T-helper 9 cell (primary cell): ENCODE data around the gene TMCC1.
"Not testable (repeated sequence)": the region's sequence is repeated elsewhere in the genome, so short reads cannot be mapped to it uniquely, and the experiment has no call there.

Experiments
- DNase-seq: peaks from one replicate; pipeline ENCODE4 v3.0.0-alpha.2; 2020

TMCC1 gene

DNA sequence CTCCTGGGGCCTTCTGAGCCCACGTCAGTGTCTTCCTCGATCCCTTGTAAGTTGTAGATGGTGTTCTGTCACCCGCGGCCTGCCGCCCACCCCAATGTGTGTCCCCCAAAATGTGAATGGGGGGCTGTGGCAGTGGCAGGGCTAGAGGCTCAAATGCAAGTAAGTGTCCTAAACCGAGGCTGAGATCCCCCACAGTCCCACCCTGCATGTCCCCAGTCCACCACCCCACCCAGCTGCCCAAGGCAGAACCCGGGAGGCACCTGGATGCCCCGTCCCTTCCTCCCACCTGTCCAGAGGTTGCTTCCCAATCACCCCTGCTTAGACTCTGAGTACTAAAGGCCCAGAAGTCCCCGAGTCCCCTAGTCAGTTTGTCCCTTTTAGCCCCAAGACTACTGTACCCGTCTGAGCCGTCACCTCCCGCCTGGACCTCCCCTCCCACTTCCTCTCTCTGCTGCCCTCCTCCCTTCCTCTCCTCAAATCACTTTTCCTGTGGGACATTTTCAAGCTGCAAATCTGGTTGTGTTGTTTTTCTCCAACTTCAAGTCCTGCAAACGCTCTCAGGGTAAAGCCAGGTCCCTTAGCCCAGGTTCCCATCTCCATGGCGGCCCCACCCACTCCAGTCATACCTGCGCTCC lies 275.2 kb downstream of the TMCC1 start:
- no peak for DNase-seq

DNA sequence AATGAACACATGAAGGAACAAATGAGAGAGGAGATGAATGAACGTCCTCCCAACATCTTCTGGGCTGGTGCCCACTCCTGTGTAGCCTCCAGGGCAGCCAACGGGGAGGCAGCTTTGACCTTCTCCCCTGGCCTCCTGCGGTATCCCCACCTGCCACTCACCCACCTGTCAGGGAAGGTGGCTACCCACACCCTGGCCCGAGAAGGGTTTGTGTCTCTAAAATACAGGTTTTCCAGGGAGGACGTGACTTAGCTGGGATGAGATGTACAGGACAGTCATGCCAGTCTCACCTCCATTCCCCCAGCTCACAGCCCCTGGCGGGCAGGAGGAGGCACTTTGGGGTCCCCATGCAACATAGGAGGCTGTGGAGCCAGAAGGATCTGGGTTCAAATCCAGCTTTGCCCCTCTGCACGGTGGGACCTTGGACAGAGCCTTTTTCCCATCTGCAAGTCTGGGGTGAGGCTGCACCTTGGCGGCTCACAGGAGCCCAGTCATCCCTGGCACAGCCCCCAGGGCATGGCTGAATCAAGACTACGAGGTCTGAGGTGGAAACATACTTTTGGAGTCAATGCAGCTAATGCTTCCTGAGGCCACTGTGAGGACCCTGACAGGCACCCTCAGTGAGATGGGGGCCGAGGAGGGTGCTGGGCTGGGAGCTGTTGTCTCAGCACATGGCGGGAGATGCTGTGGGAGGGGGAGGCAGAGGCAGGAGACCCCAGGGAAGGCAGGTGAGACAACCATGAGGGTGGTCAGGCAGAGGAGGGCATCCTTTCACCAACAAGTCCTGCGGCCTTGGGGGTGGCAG lies 275.9 kb downstream of the TMCC1 start:
- no peak for DNase-seq

DNA sequence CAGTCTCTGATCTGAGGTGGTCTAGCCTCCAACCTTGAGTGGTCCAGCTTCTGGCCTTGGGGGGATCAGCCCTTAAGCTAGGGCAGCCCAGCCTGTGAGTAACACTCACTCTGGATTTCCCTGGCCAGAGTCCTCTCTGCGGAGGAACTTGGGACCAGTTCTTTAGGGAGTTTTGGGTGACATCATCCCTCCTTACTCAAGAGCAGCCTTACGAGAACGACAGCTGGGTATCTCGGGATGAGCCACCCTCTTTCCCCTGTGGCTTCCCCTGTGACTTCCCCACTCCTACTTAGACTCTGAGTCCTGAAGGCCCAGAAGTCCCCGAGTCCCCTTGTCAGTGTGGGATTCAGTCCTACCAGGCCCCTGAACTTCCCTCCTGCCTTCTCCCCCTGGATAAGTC lies 276.8 kb downstream of the TMCC1 start:
- DNase-seq, result no peak

DNA sequence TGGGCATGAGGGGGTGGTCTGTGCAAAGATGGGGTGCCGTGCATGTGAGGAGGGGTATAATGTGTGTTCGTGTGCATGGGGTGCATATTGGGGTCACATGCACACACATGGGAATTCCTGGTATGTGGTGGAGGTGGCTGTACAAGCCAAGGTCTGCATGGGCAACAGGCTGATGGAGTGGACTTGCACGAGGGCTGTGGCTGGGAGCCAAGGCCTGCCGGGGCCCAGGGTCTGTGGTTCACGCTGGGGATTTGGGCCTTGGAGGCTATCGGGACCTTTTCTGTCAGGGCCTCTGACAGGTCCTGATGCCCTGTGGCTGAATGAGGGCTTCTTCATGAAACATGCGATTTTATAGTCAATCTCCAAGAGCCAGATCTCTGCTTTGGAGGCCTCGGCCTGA lies 277.2 kb downstream of the TMCC1 start:
- DNase-seq, result no peak

DNA sequence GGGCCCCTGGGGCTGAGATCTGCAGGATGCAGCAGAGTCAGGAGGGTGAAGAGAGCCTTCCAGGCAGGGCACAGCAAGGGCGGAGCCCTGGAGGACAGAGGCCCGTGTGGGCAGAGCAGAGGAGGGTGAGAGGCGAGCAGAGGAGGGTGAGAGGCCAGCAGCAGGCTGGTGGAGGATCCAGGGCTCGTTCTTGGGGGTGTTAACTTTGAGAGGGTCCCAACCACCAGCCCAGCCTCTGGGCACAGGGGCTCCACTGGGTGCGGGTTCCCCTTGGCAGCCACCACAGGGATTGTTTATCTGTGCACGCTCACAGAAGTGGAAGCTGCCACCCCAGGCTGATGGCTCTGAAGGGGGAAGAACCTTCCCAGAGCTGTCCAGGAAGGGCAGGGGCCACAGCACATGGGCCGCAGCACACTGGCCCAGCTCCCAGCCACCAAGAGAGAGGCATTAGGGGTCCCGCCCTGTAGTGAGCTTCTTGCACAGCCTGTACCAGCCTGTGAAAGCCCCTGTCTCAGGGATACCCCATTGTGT lies 277.7 kb downstream of the TMCC1 start:
- no peak for DNase-seq

DNA sequence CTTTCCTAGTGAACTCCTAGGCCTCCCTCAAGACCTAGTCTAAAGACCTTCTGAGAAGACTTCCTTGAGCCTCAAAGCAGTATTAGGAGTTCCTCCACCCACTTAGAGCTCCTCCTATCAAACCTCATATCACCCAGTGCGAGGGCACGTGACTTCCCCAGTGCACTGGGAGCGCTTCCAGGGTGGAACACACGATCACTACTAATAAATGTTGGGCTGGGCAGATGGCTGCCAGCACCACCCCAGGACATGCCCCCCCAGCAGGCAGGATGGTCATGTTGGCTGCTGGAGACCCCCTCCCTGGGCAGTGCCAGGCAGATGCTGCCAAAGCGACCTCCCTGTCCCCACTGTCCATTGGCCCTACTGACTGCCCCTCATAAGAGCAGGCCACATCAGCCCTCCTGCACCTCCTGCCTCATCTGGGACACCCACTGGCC lies 278.6 kb downstream of the TMCC1 start:
- no peak for DNase-seq

DNA sequence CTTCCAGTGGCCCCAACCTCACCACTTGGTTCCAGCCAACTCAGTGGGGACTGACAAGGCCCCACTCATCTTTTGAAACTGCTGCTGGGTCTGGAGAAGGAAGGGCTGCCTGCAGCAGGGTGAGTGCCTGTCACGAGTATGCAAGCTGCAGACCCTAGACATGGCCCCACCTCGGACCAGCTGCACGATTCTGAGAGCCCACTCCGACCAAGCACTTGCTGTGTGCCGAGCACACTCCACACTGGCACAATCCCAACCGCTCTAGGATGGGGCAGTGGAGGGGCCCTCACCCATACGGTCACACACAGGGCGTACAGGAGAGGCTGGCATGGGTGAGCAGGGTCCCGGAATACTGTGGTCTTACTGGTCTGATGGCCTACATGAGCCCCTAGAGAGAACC lies 279.1 kb downstream of the TMCC1 start:
- DNase-seq, result no peak

DNA sequence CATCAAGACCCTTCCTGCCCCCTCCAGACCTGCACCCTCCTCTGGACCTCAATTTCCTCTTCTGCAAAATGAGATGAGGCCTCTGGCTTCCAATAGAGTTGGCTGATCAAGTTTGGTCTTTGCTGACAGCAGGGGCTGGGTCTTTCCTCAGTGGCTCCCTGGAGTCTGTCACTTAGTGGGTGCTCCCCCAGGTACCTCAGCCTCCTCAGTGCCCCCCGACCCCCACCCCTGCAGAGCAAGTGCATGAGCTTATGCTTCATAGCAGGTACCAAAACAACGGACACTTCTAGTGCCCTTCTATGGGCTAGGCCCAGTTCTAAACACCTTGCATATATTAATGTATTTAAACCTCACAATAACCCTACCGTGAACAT lies 280.2 kb downstream of the TMCC1 start:
- no peak for DNase-seq

DNA sequence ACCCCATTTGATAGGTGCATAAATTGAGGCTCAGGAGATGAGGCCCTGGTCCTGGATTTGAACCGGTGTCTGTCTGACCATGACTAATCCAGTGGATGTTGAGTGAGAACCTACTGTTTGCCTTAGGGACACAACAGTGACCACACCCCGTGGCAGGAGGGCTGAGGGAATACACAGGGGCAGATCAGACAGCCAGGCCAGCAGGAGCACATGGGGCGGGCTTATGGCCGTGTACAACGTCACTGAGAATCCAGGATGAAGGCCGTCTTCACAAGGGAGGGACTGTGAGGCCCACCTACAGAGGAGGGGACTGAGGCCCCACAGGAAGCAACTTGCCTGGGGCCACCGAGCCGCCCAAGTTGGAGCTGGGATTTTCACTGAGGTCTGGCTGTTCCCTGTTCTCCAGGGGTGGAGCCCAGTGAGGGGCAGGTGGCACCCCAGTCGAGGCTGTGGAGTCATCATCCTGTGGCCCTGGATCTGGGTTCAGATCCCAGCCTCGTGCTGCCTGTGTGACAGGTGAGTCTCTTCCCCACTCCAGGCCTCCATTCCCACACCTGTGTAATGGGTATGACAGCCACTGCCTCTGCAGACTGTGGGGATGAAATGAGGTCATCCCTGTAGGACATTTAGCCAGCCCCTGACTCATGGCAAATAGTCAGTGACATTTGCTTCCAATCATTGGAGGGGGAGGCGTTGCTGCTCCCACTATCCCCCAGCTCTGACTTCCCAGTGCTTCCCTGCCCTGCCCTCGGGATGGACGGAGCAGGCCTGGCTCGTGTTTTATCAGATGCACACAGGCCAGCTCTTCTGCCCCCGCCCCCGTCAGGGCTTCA lies 280.8 kb downstream of the TMCC1 start:
- DNase-seq, result no peak

DNA sequence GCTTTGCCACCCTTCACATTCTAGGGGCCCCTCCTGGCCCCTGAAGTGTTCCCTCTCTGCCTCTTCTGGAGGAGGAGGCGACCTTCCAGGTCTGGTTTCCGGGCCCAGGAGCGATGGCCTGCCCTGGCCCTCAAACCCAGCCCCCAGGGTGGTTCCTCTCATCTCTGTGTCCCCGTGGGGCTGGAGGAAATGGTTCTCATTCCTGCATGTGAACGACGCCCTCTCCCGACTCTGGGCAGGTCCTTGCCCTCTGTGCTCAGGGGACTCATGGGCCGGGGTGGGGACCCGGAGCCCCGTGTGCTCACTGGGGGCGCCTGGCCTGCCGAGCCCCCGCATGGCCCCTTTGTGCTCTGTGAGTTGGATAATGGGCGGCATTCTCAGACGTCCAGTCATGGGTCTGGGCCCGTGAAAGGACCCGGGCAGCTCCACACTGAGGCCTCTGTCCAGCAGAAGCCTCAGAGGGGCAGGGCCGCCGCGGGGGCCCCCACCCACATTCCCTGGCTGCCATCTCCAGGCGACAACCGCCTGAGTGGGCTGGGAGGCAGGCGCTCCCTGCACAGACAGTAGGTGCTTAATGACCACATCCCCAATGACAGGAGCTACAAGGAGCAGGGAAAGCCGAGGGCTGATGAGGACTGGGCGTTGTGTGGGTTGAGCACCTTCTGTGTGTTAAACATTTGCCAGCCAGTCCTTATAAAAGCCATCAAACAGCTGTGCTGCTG lies 281.5 kb downstream of the TMCC1 start:
- no peak for DNase-seq

DNA sequence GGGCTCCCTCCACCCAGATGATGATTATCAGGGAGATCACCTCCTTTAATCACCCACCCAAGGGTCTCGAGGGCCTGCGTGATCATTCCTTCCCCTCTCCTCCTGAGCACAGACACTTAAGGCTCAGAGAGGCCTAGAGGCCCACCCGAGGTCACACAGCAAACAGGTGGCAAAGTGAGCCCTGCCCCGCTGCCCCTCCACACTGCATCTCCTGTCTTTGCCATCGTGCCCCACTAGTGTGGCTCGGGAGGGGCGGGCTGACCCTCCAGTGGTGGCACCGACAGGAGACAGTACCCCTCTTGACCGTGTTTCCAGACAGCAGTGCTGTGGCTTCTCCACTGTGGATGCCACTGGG lies 282.1 kb downstream of the TMCC1 start:
- DNase-seq, result no peak

DNA sequence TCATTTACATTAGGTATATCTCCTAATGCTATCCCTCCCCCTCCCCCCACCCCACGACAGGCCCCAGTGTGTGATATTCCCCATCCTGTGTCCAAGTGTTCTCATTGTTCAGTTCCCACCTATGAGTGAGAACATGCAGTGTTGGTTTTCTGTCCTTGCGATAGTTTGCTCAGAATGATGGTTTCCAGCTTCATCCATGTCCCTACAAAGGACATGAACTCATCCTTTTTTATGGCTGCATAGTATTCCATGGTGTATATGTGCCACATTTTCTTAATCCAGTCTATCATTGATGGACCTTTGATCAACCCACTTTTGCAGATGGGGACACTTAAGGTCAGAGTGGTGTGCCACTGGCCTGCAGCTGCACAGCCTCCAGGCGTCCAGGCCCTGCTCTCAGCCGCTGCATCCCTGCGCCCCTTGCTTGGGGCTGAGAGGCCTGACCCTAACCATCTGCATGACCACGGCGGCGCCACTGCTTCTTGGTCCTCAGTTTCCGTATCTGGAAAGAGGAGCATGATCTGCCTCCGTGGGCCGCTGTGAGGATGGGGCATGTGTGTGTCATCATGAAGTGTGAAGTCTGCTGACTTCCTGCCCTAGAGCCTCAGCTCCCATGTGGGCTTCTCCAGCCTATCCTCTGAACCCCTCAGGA lies 282.6 kb downstream of the TMCC1 start:
- DNase-seq, result not testable (repeated sequence)

DNA sequence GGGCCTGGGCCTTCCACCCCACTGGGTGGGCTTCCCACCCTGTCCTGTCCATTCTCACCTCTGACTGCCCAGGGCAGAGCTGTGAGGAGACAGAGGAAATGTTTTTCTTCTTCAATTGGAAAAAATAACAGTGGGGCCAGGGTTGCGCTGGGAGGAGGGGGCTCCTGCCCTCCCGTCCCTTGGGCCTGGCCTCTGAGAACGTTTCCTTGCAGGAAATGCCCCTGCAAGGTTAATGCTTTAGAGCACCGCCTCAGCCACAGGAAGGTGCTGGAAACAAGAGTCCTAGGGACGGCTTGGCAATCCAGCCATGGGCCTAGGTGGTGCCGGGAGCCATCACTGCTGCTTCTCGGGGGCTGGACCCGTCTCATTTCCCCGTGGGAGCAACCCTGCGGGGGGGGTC lies 283.2 kb downstream of the TMCC1 start:
- no peak for DNase-seq

DNA sequence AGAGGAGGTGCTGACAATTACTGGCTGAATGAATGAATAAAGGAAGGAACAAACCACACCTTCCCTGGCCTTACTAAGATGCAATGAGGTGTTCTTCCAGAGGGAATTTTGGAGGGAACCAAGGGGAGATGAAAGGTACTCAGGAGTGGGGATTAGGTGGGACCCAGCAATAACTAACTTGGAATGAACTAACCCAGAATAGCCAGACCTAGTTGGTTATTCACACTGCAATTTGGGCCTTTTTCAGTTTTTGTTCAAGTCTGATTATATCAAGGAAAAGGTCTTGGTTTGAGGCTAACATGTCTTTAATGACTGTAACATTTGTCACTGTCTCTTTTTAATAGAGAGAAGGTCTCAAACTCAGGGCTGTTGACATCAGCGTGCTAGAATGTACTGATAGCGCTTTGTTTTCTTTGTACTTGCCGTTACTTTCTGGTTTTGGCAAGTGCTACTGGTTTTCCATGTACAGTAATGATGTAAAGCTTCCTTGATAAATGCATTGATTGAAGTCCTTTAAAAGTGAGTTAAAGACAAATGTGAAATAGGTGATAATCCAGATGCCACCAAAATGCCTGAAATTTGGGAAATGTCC lies 283.8 kb downstream of the TMCC1 start:
- DNase-seq, result no peak

DNA sequence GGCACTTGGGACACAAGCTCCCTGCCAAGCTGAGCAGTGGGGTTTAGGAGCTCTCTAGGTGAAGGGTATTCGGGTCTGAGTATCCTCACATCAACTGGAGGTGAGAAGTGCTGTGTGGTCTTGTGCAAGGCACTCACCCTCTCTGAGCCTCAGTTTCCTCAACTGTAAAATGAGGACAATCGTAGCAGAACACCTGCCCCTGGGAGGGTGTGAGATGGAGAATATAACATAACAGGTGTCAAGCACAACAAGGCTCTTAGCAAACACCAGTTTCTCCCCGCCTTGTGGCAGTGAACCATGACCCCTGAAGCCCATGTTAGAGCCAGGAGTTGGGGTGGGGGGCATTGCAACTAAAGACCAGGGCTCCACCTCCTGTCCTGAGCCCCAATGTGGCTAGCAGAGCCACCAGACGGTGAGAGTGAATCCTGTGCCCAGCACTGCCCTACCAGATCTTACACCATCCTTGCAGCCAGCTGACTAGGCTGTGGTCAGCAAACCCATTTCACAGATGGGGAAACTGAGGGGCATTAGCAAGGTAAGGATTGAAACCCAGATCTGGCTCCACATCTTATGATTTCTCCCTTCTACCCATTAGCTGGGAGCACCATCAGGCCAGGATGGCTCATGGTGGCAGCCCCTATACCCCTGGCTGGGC lies 284.4 kb downstream of the TMCC1 start:
- DNase-seq, result no peak

DNA sequence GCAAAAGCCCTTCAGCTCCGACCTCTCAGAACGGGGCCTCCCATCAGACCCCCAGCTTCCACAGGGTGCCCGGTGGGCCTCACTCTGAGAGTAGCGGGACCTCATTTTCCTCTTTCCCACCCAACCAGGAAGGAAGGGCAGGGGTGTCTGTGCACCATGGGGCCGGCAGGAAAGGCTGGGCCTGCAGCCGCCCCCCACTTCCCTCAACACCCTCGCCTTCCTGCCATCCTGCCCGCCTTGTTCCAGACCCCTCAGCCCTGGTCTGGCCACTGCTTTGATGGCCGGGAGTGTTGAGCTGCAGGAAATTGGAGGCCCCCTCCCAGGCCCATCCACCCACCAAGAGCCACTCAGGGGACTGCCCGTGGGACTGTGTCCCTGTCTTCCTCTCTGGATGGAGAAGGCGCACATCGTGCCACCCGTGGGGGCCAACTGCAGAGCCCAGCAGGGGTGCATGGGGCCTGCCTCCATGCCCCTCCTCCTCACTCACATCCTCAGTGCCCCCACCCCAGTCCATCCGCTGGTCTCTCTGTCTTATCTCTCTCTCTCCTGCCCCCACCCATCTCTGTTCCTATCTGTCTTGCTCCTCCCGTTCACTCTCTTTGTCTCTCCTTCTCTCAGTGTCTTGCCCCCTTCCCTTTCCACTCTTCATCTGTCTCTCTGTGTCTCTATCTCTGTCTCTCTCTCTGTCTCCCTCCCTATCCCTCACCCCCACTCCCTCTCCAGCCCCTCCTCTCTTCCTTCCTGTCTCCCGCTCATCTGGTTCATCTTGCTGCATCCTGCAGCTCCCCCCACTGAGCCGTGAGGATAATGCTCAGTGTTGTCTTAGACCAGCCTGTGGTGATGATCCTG lies 285.2 kb downstream of the TMCC1 start:
- no peak for DNase-seq

DNA sequence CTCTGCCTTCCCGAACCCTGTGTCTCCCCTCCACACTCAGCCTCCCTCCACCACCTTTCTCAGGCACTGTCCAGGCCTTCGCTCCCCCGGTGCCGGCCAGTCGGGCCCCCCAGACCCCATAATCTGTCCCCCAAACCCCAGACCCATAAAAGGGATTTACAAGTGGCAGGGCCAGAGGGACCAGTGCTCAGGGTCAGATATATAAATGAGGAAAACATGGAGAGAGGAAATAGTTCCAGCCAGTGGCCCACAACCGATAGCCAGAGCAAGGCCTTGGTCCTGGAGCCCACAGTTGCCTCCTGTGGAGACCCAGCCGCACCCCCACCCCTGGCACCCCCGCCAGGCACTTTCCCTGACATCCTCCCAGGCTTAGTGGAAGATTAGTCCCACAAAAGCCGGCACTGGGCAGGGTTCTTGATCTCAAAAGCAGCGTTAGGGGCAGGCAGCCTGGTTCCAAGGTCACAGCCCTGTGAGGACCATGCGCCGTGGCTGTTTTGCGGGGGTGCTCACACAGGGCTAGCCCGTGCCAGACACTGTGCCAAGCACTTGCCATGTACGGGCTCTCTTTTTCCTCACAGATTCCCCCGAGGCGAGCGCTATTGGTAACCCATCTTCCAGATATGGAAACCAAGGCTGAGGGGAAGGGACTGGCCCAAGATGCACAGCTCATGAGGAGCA lies 286.0 kb downstream of the TMCC1 start:
- DNase-seq, result no peak

DNA sequence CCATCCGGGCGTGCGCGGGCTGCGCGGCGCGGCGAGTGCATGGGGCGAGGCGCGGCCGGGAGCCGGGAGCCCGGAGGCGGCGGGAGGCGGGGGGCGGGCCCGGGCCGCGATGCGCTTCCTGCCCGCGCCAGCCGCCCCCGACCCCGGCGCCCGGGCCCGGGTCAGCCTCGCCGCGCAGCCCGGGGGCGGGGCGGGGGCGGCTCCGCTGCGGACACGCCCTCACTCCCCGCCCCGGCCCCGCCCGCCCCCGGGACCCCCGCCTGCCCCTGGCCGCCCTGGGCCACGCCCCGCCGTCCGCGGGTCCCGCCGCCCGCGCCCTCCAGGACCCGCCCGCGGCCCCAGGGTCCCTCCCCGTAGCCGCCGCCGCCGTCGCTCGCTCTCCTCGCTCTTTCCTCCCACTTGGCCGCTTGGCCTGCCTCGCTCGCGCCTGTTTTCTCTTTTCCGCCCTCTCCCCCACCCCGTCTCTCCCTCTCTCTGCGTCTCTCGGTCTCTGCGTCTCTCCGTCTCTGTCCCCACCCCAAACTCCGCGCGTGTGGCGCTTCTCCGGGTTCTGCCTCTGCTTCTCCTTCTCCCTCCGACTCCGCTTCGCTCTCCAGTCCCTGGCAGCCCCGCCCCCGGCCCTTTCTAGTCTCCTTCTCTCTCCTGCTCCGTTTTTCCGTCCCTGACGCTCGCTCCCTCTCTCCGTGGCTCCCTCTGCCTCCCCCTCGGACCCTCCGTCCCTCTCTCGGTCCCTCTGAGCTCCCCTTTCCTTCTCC lies 286.7 kb downstream of the TMCC1 start, which contains the start of gene PLXND1:
PLXND1 (minus strand) TSS at position 41 of the 755 bp plus-strand sequence; CDS start at position 4, 37 bp downstream.
- DNase-seq, result peak; percentile 44
